ENCODE measurements around the gene EPHA6. TPM values are rescaled to one million over a fixed set of nuclear protein-coding genes. Genes with fewer than 3 reads are reported as not detected.

Gene EPHA6
- total and polyA plus RNA-seq, 7 donors: 0.04 TPM; not detected in 6

DNA sequence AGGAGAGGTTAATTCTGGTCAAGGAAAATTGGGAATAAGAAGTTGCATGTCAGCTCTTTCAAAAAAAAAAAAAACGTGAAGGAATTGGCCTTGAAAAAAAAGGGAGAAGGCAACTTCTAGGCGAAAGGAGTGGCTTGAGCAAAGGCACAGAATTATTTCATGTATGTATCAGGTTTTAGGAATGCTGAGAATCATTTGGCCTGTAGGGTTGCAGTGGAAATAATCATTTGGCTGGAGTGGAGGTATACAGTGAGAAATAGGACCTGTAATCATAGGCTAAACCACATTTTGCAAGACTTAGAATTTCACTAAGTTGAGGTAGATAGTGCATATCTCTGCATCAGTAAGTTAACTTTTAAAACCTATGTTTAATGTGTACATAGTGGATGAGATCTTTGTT lies 54.9 kb downstream of the EPHA6 start:
- no peak for DNase-seq
- H3K4me1 ChIP-seq: no peaks in the 10 kb centered on the region
- H3K4me3 ChIP-seq: no peak overlapping the region
- ATAC-seq: no peak
- H3K27me3 ChIP-seq (ENCODE audit: insufficient read depth in 3 of 3, low read length in 2 of 3): no peaks in the 10 kb centered on the region
- H3K9me3 ChIP-seq: no peaks in the 10 kb centered on the region
- intact Hi-C loops (cut with DNase I): loop anchor here in 1 of 2 donors (10.0 kb wide), 1 partner anchor 855 kb away; no protein-coding TSS in a partner anchor
- no peaks in the 10 kb centered on the region for H3K36me3 ChIP-seq (ENCODE audit: insufficient read depth in 1 of 2, low read depth in 1 of 2)
- TF ChIP-seq, protein P1, sequence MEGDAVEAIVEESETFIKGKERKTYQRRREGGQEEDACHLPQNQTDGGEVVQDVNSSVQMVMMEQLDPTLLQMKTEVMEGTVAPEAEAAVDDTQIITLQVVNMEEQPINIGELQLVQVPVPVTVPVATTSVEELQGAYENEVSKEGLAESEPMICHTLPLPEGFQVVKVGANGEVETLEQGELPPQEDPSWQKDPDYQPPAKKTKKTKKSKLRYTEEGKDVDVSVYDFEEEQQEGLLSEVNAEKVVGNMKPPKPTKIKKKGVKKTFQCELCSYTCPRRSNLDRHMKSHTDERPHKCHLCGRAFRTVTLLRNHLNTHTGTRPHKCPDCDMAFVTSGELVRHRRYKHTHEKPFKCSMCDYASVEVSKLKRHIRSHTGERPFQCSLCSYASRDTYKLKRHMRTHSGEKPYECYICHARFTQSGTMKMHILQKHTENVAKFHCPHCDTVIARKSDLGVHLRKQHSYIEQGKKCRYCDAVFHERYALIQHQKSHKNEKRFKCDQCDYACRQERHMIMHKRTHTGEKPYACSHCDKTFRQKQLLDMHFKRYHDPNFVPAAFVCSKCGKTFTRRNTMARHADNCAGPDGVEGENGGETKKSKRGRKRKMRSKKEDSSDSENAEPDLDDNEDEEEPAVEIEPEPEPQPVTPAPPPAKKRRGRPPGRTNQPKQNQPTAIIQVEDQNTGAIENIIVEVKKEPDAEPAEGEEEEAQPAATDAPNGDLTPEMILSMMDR (IDR thresholded peaks at IDR 0.05): no peak
- 62 to 79% (median 76%) methylated on average over 2 of the region's 2 CpGs for WGBS, 3 donors
- H3K27ac ChIP-seq: no peak overlapping the region

GRCh38 chr3:96877510-96877909 lies 63.1 kb downstream of the EPHA6 start:
- ATAC-seq (no peak), DNase-seq (no peak)
- no peaks in the 10 kb centered on the region for H3K9me3 ChIP-seq
- no peak overlapping the region for H3K27ac ChIP-seq
- no peaks in the 10 kb centered on the region for H3K27me3 ChIP-seq (ENCODE audit: insufficient read depth in 3 of 3, low read length in 2 of 3)
- intact Hi-C loops (cut with DNase I): no loop called here
- TF ChIP-seq, protein P1 (IDR thresholded peaks at IDR 0.05): no peak
- H3K4me3 ChIP-seq: no peak overlapping the region
- 91 to 95% (median 94%) methylated on average over 4 of the region's 4 CpGs for WGBS, 3 donors
- H3K4me1 ChIP-seq: no peaks in the 10 kb centered on the region
- no peaks in the 10 kb centered on the region for H3K36me3 ChIP-seq (ENCODE audit: insufficient read depth in 1 of 2, low read depth in 1 of 2)

- intact Hi-C loops (cut with DNase I): no loop called here
- no peak overlapping the region for H3K27ac ChIP-seq
These were observed 85.6 kb downstream of the EPHA6 start for GRCh38 chr3:96900031-96900430.

GRCh38 chr3:96900566-96900965 lies 86.2 kb downstream of the EPHA6 start:
- TF ChIP-seq, protein P1 (IDR thresholded peaks at IDR 0.05): no peak
- no peak for ATAC-seq
- Histone ChIP-seq H3K36me3 (ENCODE audit: insufficient read depth in 1 of 2, low read depth in 1 of 2) (no peaks in the 10 kb centered on the region), H3K27ac (no peak overlapping the region), H3K4me1 (no peaks in the 10 kb centered on the region), H3K4me3 (no peak overlapping the region), H3K27me3 (ENCODE audit: insufficient read depth in 3 of 3, low read length in 2 of 3) (no peaks in the 10 kb centered on the region), H3K9me3 (no peaks in the 10 kb centered on the region)
- no peak for DNase-seq
- 37 to 41% (median 40%) methylated on average over 4 of the region's 4 CpGs for WGBS, 3 donors
- intact Hi-C loops (cut with DNase I): no loop called here

More at GRCh38 chr3:96900031-96900430, 85.6 kb downstream of the EPHA6 start:
- H3K4me1 ChIP-seq: no peaks in the 10 kb centered on the region
- ATAC-seq (no peak), DNase-seq (no peak)
- H3K27me3 ChIP-seq (ENCODE audit: insufficient read depth in 3 of 3, low read length in 2 of 3): no peaks in the 10 kb centered on the region
- no peaks in the 10 kb centered on the region for H3K9me3 ChIP-seq
- TF ChIP-seq, protein P1 (IDR thresholded peaks at IDR 0.05): no peak
- H3K4me3 ChIP-seq: no peak overlapping the region
- no peaks in the 10 kb centered on the region for H3K36me3 ChIP-seq (ENCODE audit: insufficient read depth in 1 of 2, low read depth in 1 of 2)
- 24 to 29% (median 25%) methylated on average over 1 of the region's 1 CpG for WGBS, 3 donors

DNA sequence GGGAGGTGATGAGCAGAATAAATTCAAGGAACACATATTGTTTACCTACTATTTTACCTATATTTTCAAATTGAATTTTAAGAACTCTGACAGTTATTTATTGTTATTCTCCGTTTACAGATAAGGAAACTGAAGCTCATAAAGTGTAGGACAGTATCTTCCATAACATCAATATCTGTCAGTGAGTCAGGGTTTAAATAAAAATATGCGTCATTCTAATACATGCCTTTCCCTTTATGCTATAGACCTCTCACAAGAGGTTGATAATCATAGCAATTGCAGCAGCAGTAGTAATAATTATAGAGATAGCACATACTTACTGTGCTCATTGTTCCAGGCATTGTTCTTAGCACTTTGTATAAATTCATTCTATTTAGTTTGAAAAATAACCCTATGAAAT lies 101.1 kb downstream of the EPHA6 start:
- no peaks in the 10 kb centered on the region for H3K9me3 ChIP-seq
- TF ChIP-seq, protein P1 (IDR thresholded peaks at IDR 0.05): no peak

More for the DNA sequence above, 101.1 kb downstream of the EPHA6 start:
- 75 to 89% (median 81%) methylated on average over 2 of the region's 2 CpGs for WGBS, 3 donors
- no peaks in the 10 kb centered on the region for H3K27me3 ChIP-seq (ENCODE audit: insufficient read depth in 3 of 3, low read length in 2 of 3)
- H3K4me1 ChIP-seq: no peaks in the 10 kb centered on the region
- no peak overlapping the region for H3K27ac ChIP-seq
- no peak for ATAC-seq
- H3K36me3 ChIP-seq (ENCODE audit: insufficient read depth in 1 of 2, low read depth in 1 of 2): no peaks in the 10 kb centered on the region
- no peak for DNase-seq
- intact Hi-C loops (cut with DNase I): no loop called here
- H3K4me3 ChIP-seq: no peak overlapping the region
